A549 (cell line): ENCODE results near the gene RPL37A.

Experiments used
- POLR2A ChIP-seq: IDR thresholded peaks from 2 replicates; pipeline ENCODE4 v1.6.1; 2012; ENCODE audit warnings: mild to moderate bottlenecking, low read length
- RFX5 ChIP-seq: fragments of 450-650 bp; IDR thresholded peaks from 2 replicates; pipeline ENCODE4 v1.7.1; 2014; ENCODE audit warnings: antibody characterized with exemption, mild to moderate bottlenecking, moderate library complexity

DNA sequence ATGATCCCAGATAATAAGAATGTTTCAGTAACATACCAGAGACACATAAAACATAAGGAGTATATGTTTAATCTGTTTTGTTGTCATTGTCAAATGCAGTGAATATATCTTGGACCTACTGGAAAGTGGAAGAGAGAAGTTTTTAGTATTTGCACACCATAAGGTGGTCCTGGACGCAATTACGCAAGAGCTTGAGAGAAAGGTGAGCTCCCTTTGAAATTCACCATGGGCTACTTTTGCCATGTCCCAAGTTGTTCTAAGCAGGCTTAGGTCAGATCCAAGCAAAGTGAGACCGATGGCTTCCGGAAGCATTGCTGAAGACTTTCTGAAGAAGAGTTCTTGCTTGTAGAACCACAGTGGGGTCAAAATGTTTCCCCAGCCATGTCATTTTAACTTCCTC, 30.8 kb upstream of the RPL37A start:
- TF ChIP-seq RFX5 (no peak), POLR2A (no peak)
